ENCODE data around the gene ITGA8.
"Not testable (repeated sequence)": the region's sequence is repeated elsewhere in the genome, so short reads cannot be mapped to it uniquely, and the experiment has no call there.

Gene ITGA8

DNA sequence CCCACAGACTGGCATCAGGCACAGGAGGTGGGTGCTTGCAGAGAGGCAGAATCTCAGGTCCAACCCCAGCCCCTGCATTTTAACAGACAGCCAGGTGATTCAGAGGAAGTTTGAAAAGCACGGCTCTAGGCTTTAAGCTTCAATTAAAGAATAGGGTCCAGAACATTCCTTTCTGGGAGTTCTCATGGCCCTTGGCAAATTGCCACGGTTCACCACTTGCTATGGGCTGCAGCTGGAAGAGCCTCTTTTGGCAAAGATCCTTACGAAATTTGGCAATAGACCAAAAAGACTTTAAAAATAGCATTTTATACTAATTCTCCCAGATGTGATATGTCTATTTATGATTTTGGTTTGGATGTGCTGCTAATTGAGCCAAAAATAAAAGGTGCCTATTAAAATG, 148.1 kb downstream of the ITGA8 start:
- no peak overlapping the region for H3K4me3 ChIP-seq (ENCODE audit: low read depth, low read length)
- no peak for DNase-seq (ENCODE audit: low read depth)
- TF ChIP-seq, protein P1, sequence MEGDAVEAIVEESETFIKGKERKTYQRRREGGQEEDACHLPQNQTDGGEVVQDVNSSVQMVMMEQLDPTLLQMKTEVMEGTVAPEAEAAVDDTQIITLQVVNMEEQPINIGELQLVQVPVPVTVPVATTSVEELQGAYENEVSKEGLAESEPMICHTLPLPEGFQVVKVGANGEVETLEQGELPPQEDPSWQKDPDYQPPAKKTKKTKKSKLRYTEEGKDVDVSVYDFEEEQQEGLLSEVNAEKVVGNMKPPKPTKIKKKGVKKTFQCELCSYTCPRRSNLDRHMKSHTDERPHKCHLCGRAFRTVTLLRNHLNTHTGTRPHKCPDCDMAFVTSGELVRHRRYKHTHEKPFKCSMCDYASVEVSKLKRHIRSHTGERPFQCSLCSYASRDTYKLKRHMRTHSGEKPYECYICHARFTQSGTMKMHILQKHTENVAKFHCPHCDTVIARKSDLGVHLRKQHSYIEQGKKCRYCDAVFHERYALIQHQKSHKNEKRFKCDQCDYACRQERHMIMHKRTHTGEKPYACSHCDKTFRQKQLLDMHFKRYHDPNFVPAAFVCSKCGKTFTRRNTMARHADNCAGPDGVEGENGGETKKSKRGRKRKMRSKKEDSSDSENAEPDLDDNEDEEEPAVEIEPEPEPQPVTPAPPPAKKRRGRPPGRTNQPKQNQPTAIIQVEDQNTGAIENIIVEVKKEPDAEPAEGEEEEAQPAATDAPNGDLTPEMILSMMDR (IDR thresholded peaks at IDR 0.05; ENCODE audit: low read depth, low read length, missing control alignments): no peak

DNA sequence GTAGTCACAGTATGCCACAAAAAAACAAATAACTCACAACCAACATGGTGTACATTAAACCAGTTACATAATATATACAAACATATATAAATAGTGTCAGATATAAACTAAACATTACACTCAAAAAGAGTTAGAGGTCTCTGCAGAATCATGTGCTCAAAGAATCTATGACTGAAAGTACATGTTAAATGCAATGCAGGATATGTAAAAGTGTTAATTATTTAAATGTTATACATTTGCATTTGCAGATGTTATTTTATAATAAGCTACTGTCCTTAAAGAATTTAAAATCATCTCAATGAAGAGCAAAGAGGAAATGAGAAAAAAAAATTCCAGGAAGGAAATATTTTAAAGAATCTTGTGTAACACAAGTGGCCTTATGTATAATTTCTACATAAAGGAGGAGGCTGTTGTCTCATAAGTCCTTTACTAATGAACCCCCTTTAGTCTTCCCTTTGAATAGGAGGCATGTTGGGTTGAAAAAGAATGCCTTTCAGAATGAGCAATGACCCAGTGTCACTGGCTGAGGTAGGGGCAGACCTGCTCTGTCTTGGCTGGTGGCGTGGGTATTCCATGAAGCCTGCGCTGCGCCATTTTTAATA, 148.9 kb downstream of the ITGA8 start:
- no peak overlapping the region for H3K4me3 ChIP-seq (ENCODE audit: low read depth, low read length)
- DNase-seq (ENCODE audit: low read depth): no peak
- TF ChIP-seq, protein P1 (IDR thresholded peaks at IDR 0.05; ENCODE audit: low read depth, low read length, missing control alignments): no peak

DNA sequence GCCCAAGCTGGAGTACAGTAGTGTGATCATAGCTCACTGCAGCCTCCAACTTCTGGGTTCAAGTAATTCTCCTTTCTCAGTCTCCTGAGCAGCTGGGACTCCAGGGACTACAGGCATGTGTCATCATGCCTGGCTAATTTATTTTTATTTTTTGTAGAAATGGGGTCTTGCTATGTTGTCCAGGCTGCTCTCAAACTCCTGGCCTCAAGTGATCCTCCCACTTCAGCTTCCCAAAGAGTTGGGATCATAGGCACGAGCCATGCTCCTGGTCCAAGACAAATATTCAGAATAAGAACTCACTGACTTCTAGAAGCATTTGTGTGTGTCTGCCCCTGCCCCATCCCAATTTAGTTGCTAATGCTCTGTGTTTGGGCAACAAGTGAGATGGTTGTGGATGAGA, 151.8 kb downstream of the ITGA8 start:
- TF ChIP-seq, protein P1 (IDR thresholded peaks at IDR 0.05; ENCODE audit: low read depth, low read length, missing control alignments): no peak
- no peak overlapping the region for H3K4me3 ChIP-seq (ENCODE audit: low read depth, low read length)
- no peak for DNase-seq (ENCODE audit: low read depth)

DNA sequence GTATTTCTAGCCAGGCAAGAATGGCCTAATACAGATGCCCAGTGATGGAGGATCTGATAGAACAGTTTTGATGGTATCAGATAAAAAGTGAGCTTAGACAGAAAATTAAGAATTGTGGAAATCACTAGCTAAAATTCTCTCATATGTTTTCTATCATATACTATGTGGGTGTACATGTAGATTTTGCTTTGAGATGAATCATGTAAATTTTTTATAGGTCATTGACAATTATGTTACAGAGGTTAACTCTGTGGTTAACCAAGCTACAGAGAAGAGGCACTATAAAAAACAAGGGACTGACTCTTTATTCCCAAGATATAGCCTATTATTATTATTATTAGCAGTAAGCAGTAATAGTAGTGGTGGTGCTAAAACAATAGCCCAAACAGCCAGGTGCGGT, 156.5 kb downstream of the ITGA8 start:
- no peak for DNase-seq (ENCODE audit: low read depth)
- no peak overlapping the region for H3K4me3 ChIP-seq (ENCODE audit: low read depth, low read length)
- TF ChIP-seq, protein P1 (IDR thresholded peaks at IDR 0.05; ENCODE audit: low read depth, low read length, missing control alignments): no peak

DNA sequence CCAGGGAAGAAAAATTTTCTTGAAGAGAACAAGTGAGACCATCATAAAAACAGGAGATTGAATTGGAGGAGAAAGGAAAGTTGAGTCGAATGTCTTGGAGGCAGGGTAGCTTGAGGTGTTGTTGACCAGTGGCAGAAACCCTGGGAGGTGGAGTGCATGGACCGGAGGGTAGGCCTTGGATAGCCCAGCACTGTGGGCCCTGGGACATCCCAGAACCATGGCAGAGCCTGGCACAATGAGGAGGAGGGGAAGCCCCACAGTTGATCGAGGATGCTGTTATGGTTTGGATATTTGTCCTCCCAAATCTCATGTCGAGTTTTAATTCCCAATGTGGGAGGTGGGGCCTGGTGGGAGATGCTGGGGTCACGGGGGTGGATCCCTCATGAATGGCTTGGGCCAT, 157.1 kb downstream of the ITGA8 start:
- H3K4me3 ChIP-seq (ENCODE audit: low read depth, low read length): no peak overlapping the region
- TF ChIP-seq, protein P1 (IDR thresholded peaks at IDR 0.05; ENCODE audit: low read depth, low read length, missing control alignments): no peak
- DNase-seq (ENCODE audit: low read depth): no peak

DNA sequence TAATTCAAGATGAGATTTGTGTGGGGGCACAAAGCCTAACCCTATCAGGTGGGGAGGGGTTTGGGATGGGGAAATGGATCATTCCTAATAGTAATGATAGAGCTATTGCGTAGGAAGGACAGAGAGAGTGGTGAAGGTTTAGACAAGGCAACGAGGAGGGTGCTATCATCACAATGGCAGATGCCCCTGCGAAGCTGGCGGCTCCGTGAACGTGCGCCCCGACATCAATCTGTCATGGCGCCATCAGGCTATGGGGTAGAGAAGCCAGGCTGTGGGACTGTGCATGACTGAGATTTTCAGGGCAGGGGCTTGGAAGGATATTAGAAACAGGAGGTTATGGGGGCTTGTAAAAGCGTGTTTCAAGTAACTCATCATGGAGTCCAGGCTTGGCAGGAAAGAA, 157.6 kb downstream of the ITGA8 start:
- H3K4me3 ChIP-seq (ENCODE audit: low read depth, low read length): no peak overlapping the region
- TF ChIP-seq, protein P1 (IDR thresholded peaks at IDR 0.05; ENCODE audit: low read depth, low read length, missing control alignments): no peak
- no peak for DNase-seq (ENCODE audit: low read depth)

DNA sequence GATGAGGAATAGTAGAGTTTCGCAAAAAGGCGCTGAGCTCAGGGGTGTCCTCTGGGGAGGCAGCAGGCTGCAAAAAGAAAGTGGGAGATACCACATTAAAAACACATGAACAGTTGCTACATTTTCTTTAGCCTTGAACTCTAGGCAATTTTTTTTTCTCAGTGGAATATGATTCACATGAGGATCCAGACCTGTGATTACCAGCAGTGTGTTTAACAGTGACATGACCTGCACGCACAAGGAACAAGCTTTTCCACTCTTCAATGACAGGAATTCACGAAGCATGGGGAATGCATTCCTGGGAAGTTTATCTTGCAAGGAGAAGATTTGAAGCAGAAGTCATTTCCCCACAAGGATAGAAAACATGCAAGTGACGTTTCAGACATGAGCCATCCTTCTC, 161.6 kb downstream of the ITGA8 start:
- DNase-seq (ENCODE audit: low read depth): no peak
- H3K4me3 ChIP-seq (ENCODE audit: low read depth, low read length): no peak overlapping the region
- TF ChIP-seq, protein P1 (IDR thresholded peaks at IDR 0.05; ENCODE audit: low read depth, low read length, missing control alignments): no peak

DNA sequence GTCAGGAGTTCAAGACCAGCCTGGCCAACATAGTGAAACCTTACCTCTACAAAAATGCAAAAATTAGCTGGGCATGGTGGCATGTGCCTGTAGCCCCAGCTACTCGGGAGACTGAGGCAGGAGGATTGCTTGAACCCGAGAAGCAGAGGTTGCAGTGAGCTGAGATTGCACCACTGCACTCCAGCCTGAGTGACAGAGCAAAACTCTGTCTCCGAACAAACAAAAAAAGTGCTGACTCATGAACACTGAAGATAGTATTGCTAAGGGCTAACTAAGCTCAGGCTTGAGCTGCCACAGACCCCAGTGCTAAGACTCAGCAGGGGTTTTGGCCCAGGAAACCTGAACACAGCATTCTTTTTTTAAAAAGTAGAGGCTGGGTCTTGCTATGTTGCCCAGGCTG, 162.6 kb downstream of the ITGA8 start:
- H3K4me3 ChIP-seq (ENCODE audit: low read depth, low read length); DNase-seq (ENCODE audit: low read depth): not testable (repeated sequence)

Data from GM12864 (cell line).